DMS53 treated with DMSO at 0.1 percent for 48 hours (cell line): ENCODE data around the gene FLT1.

Experiments used
- DNase-seq: peaks from one replicate; lab custom pipeline; 2025; ENCODE audit not compliant: unreplicated experiment; lab: John Stamatoyannopoulos, UW

FLT1 gene

DNA sequence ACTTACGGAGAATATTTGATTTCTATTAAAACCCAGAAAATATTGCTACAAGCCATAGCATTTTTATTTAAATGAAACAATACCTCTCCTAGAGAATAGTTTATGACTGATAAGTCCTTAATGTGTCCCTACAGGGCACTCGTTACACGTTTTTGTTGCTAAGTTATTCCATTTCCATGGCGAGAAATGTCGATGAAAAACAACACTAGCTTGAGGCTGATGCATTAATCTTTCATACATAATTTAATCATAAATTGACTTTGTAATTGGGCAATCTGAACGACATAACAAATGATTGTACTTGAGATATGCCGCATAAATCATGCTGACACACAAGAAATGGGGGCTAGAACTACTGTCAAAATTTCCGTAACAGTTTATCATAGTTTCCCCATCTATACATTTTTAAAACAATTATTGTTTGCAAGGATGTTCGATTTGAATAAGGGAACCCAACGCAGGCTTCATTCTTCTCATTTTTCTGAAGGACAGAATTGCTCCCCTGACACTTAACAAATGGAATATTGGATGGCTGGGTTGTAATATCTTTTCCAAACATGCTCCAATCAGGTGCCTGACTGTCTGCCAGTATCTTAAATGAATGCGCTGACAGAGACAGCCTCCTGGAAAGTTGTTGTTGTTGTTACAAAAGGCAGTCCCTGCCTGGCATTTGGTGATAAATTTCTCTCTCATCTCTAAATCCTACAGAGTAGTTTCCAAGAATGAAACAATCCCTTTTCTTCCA lies 61.9 kb downstream of the FLT1 start:
- no peak for DNase-seq

- DNase-seq: no peak
Observed at GRCh38 chr13:28429685-28430290, 65.1 kb downstream of the FLT1 start.

DNA sequence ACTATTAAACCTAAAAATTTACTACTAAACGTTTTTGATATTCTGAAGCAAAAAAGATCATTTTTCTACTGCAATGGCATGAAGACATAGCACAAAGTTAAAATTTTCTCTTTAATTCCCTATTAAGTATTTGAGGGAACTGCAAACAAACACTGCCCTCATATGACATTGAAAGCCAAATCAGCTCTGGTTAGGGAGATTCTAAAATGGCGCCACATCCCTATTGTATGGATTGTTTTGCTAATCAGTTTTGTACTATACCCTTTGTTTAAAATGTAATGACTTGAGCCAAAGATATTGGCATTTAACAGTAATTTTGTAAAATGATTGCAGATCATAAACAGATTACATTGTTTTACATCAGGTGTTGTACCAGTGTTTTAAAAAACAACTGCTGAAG lies 65.8 kb downstream of the FLT1 start:
- no peak for DNase-seq

DNA sequence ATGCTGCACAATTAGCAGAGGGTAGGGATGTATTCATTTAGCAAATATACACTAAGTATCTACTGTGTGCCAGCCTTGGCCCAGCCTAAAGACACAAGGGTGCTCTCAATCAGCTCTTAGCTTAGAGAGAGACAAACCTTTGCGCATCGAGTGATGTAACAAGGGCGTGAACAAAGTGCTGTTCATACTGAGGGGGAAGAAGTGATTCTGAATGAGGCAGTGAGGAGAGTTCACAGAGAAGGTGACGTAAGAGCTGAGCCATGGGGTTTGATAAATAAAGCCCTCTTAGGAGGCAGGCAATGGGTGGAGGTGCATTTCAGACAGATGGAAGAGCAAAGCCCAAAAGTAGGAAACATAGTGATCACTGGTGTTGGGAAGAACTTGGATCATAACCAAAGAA lies 68.5 kb downstream of the FLT1 start:
- peak; percentile 80 for DNase-seq

DNA sequence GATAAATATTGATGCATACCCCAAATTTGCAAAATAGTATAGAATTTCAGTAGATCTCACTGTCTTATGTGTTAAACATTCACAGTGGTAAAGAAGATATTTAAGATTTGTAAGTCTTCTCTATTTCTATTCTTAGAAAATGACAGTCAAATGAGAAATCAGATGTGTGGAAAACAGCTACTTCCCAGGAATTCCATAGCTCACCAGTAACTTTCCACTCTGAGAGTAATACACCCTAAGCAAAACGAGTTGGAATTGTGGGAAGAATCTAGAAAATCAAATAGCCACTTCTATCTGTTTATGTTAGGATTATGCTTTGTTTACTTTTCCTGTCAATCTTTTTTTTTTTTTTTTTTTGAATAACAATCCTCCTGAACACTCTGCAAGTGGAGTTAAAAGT lies 69.1 kb downstream of the FLT1 start:
- DNase-seq: peak; percentile 79

GRCh38 chr13:28424541-28424940 lies 70.4 kb downstream of the FLT1 start:
- DNase-seq: no peak

- no peak for DNase-seq
Observed at GRCh38 chr13:28423010-28423409, 71.9 kb downstream of the FLT1 start.

GRCh38 chr13:28421676-28422410 lies 73.1 kb downstream of the FLT1 start:
- no peak for DNase-seq

DNA sequence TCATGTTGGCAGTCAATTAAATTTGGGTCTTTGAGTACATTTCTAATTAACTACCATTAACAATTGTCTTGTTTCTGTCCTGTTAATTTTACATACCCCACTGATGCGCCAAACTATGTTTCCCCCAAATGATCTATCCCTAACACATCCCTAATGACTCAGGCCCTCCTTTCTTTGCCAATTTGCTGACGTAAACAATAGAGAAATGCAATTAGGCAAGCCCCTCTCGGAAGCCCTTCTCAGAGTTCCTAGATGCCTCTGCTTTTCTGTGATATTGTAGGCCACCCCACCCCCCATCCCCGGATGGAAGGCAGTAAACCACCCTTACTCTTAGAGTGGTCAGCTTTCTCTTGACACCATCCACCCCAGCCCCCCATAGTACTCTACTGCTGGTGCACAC lies 74.2 kb downstream of the FLT1 start:
- DNase-seq: no peak

DNA sequence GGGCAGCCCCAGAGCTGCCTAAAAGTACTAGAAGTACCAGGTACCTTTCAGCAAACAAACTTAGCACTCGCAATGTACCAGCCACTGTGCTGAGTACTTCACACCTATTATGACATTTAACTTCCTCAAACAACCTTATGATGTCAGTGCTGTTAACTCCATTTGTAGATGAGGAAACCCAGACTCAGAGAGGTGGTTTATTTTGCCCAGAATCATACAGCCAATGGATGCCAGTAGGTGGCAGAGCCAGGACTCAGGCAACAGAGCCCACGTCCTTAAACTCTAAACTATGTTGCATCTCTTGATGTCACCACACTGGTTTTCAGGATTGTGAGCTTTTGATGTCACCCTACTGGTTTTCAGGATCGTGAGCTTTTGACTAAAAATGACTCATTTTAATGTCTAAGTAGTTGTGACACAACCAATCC lies 78.9 kb downstream of the FLT1 start:
- peak; percentile 24 for DNase-seq

DNA sequence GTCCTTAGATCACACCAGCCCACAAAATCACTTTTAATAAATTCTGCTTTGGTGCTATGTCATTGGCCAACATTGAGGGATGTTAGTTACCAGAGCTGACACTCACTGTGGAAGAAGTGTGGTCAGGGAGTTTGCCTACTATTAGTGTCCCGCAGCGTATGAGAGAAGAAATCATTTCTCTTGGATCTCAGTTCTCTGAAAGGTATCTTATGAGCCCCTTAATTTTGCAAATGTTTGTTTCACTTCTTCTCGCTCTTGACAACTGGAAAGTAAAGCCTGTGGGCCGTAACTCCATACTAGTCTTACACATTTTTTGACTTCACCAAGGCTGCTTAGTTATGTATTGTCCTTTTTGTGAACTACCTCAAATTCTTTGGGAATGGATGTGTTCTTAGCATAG lies 80.9 kb downstream of the FLT1 start:
- DNase-seq: no peak

- no peak for DNase-seq
Observed at GRCh38 chr13:28412981-28413380, 81.9 kb downstream of the FLT1 start.

GRCh38 chr13:28411831-28412353 lies 83.0 kb downstream of the FLT1 start:
- no peak for DNase-seq

DNA sequence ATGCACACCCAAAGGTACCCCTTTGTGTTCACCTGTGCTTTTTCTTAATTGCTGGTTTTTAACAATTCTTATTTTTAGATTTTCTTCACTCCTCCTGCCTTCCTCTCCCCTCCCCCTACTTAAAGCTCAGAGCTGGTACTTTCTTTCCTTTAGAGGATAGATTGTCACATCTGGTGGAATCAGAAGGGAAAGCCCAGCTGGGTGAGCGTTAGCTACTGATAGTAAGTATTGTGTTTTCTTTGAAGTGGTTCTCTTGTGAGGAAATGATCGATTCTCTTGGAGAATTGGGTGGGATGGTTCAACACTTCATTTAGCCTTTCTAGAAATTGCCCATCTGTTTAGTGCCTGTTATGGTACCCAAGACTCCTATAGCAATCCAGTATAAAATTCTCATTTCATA lies 84.8 kb downstream of the FLT1 start:
- no peak for DNase-seq

DNA sequence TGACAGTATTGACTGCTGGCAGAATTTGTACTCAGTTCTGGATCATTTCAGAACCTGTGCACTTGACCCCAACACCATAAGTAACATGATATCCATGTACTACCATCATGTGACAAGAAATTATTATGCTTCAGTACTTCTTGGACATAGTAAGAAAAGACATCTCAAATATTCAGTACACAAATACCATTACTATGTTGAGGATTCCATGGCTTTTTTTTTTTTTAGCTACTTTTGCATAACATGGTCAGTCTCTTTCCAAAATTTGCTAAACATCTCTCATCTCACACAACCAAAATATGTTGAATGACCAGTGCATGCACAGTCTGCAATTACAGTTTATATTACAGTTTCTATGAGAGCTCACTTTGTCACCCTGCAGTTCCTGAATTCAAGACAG lies 85.3 kb downstream of the FLT1 start:
- no peak for DNase-seq

DNA sequence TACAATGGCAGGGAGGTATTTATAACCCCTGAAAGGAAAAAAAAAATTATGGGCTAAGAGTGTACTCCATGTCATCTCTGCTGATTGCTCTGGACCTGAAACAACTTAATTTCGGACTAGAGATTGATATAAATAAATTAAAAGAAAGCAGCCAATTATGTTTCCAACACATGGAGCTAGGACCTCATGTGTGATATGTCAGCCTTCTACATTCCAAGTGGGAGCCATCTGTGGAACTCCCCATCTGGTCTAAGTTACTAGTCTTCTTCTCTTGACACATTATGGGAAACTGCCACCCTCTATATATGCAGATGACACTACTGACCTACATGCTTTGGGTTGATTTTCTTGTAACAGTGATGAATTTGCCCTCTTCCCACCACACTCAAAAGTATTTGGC lies 86.1 kb downstream of the FLT1 start:
- no peak for DNase-seq

DNA sequence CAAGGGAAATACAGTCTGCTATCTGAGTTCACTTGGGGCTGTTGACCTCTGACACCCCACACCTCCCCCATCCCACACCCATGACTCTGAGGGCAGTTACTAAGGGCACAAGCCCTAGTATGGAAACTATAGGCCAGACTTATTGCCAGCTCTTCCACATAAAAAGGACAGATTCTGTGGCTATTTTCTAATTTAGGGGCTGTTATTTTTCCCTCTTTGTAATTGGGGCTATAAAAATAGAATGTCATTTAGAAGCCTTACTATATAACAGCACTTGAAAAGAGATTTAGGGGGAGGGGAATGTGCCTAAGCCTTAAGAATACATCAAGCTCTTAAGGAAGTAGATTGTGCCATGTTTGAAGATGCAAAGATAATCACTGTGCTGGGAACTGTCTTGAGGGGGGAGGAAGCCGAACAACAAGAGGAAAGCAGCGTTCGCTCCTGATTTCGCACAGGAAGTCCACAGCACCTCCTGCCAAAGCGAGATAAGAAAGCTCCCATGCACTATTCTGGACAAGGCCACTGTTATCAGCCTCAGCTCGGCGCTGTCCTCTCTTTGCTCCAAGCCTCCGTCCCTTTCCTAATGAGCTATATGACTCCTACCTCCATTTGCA lies 86.6 kb downstream of the FLT1 start:
- DNase-seq: no peak

- no peak for DNase-seq
Observed at GRCh38 chr13:28406733-28407266, 88.1 kb downstream of the FLT1 start.

- DNase-seq: no peak
Observed at GRCh38 chr13:28402057-28402381, 92.9 kb downstream of the FLT1 start.

DNA sequence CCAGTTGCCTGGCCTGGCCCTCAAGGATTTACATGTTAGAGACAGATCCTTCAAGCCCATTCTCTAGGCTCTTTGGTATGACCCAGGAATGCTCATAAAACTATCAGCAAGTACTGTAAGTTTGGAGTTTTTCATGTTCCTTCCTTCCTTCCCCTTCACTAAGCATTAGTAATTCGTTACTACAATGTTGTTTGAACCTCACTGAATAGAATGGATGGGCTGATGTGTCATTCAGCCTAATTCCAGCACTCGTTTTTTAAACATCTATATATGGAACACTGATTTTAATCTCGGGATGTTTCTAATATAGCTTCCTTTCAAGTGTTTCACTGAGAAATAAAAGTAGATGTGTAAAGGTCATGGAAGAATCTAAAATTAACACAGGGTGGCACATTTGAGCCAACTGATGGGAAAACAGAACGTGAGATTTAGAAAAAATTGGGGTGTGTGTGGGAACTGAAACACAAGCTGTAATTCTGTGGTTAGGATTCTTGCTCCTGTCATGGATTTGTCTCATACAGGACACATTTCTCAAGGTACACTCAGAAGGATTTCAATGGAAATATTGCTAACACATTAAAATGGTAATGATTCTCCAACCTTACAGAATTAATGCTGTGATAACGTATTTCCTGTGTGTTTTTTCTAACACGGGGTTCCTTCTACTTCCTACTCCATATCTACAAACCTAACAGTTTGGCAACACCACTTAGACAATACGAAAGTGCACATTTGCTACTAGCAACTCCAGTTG lies 93.4 kb downstream of the FLT1 start:
- DNase-seq: no peak

DNA sequence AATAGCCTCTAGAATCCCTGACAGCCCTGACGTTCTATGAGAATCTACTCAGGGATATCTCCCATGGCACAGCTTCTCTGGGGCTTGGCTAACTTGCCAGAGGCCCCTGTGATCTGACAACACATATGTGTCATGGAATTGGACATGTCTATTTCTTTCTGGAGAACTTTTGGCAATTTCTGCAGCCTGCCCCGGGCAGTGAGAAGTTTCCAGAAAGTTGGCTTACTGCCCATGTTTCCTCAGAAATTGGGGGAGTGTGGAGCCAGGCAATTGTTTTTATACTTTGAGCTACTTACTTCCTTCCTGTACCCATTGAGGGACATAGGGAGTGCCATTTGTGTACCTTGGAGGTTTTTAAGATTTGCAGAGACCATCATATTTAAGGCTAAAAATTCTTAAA lies 98.9 kb downstream of the FLT1 start:
- DNase-seq: no peak
